Stimulated activated CD8-positive, alpha-beta memory T cell treated with anti-CD3 and anti-CD28 coated beads, Interleukin-15, amount 100 ng/mL, for 4 hours (primary cell): Measurements from ENCODE around the gene TLCD3B.
"Not testable (repeated sequence)": the region's sequence is repeated elsewhere in the genome, so short reads cannot be mapped to it uniquely, and the experiment has no call there.

ENCODE experiments used
- DNase-seq, 2 donors: peaks; one replicate each; pipeline ENCODE4 v3.0.0-alpha.2; 2020; ENCODE audit warnings: low read depth in 2 of 2

The TLCD3B gene

GRCh38 chr16:30025574-30025973, 5.5 kb downstream of the TLCD3B start:
- DNase-seq: no peak

- no peak for DNase-seq
Observed at GRCh38 chr16:30025156-30025555, 5.9 kb downstream of the TLCD3B start.

- DNase-seq: no peak
Observed at GRCh38 chr16:30024451-30024850, 6.6 kb downstream of the TLCD3B start.

GRCh38 chr16:30023586-30023985, 7.5 kb downstream of the TLCD3B start:
- DNase-seq: no peak

- DNase-seq: no peak
Observed at GRCh38 chr16:30022887-30023286, 8.2 kb downstream of the TLCD3B start, which contains the start of gene C16orf92. Gene C16orf92, plus strand, starts transcription at chr16:30023198. Its CDS starts 143 bp downstream, at chr16:30023341.

- no peak for DNase-seq
Observed at GRCh38 chr16:30018731-30019158, 12.3 kb downstream of the TLCD3B start.

- DNase-seq: not testable (repeated sequence)
Observed at GRCh38 chr16:30017937-30018336, 13.1 kb downstream of the TLCD3B start.

- no peak for DNase-seq
Observed at GRCh38 chr16:30017277-30017656, 13.8 kb downstream of the TLCD3B start.

- no peak for DNase-seq
Observed at GRCh38 chr16:30016555-30017276, 14.4 kb downstream of the TLCD3B start.

GRCh38 chr16:30015450-30015849, 15.6 kb downstream of the TLCD3B start:
- DNase-seq: not testable (repeated sequence)

- not testable (repeated sequence) for DNase-seq
Observed at GRCh38 chr16:30012598-30012997, 18.5 kb downstream of the TLCD3B start.

- DNase-seq: no peak
Observed at GRCh38 chr16:30011714-30012504, 19.2 kb downstream of the TLCD3B start.

GRCh38 chr16:30010844-30011713, 20.0 kb downstream of the TLCD3B start, which contains the start of gene DOC2A:
Gene DOC2A, minus strand, starts transcription at chr16:30011027. Its CDS starts 805 bp downstream, at chr16:30010222.
- DNase-seq: no peak

GRCh38 chr16:30009990-30010843, 20.9 kb downstream of the TLCD3B start:
- DNase-seq: no peak

- DNase-seq: no peak
Observed at GRCh38 chr16:30009085-30009862, 21.8 kb downstream of the TLCD3B start.

- DNase-seq: no peak
Observed at GRCh38 chr16:30007378-30007895, 23.6 kb downstream of the TLCD3B start.

GRCh38 chr16:30006659-30007377, 24.3 kb downstream of the TLCD3B start:
- no peak for DNase-seq

GRCh38 chr16:30006095-30006473, 25.0 kb downstream of the TLCD3B start:
- DNase-seq: no peak
